ENCODE results near the gene RRP7A. TPM values are rescaled to one million over a fixed set of nuclear protein-coding genes. Genes with fewer than 3 reads are reported as not detected.
"Not testable (repeated sequence)": the region's sequence is repeated elsewhere in the genome, so short reads cannot be mapped to it uniquely, and the experiment has no call there.

The RRP7A gene
- total RNA-seq, 2 experiments from 2014 or later = 169 to 181 TPM

- POLR2A ChIA-PET, CTCF ChIA-PET: not testable (repeated sequence)
Observed at GRCh38 chr22:42537199-42537831, 17.7 kb upstream of the RRP7A start.

DNA sequence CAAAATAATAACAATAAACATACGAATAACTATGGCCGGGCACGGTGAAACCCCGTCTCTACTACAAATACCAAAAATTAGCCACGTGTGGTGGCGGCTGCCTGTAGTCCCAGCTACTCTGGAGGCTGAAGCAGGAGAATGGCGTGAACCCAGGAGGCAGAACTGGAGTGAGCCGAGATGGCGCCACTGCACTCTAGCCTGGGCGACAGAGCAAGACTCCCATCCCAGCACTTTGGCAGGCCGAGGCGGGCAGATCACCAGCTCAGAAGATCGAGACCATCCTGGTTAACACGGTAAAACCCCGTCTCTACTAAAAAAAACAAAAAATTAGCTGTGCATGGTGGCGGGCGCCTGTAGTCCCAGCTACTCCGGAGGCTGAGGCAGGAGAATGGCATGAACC, 17.0 kb upstream of the RRP7A start:
- CTCF ChIA-PET = not testable (repeated sequence)
- POLR2A ChIA-PET = interaction anchor here (1.1 kb wide), 1 partner anchor 1256 kb away, joined by 3 read pairs; no protein-coding TSS in a partner anchor

DNA sequence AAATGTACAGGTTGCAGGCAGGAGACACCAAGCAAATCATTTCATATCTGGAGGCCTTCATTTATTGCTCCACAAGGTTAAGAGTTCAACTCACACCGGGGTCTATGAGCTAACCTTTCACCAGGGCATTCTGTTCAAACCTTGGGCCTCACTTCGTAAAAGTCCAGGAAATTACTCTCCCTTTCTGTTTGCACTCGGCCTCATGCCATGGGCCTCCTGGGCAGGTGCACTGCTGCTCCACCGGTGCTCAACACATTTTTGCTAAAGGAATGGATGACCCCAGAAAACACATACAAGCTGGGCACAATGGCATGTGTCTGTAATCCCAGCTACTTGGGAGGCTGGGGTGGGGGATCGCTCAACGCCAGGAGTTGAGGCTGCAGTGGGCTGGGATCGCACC, 16.6 kb upstream of the RRP7A start:
- POLR2A ChIA-PET = interaction anchor here (1.1 kb wide), 1 partner anchor 1255 kb away, joined by 3 read pairs; no protein-coding TSS in a partner anchor
- CTCF ChIA-PET = no interaction called here

GRCh38 chr22:42535082-42535731, 15.6 kb upstream of the RRP7A start:
- CTCF ChIA-PET, POLR2A ChIA-PET: not testable (repeated sequence)

GRCh38 chr22:42533638-42533977, 14.0 kb upstream of the RRP7A start:
- ChIA-PET CTCF (interaction anchor here (0.6 kb wide), 1 partner anchor 1839 kb away, joined by 6 read pairs; no protein-coding TSS in a partner anchor), POLR2A (no interaction called here)

DNA sequence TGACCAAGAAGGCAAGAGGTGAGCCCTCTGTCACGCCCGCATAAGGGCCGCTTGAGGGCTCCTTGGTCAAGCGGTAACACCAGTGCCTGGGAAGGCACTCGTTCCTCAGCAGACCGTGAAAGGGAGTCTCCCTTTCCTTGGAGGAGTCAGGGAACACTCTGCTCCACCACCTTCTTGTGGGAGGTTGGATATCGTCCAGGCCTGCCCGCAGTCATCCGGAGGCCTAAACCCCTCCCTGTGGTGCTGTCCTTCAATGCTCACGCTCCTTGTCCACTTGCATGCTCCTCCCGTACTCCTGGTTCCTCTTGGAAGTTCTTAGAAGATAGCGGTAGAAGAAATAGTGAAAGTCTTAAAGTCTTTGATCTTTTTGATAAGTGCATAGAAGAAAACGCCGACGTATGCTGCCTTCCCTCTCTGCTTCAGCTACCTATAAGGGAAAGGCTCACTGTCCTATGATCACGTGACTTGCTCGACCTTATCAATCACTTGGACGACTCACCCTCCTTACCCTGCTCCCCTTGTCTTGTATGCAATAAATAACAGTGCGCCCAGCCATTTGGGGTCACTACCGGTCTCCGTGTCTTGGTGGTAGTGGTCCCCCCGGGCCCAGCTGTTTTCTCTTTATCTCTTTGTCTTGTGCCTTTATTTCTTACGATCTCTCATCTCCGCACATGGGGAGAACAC, 11.9 kb upstream of the RRP7A start:
- CTCF ChIA-PET, POLR2A ChIA-PET: not testable (repeated sequence)

DNA sequence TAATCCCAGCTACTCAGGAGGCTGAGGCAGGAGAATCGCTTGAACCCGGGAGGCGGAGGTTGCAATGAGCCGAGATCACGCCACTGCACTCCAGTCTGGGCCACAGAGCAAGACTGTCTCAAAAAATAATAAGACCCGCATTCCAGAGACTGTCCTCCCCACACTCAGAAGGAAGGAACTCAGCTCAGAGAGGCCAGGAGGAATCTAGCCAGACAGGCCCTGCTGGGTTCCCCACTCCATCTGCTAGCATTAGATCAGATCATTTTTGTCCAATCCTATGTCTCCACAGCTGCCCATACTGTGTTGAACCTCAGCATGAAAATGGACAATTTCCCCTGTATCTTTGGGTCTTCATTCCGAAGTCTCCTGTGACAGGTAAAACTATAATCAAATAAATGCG, 9.8 kb upstream of the RRP7A start:
- POLR2A ChIA-PET, CTCF ChIA-PET: not testable (repeated sequence)

DNA sequence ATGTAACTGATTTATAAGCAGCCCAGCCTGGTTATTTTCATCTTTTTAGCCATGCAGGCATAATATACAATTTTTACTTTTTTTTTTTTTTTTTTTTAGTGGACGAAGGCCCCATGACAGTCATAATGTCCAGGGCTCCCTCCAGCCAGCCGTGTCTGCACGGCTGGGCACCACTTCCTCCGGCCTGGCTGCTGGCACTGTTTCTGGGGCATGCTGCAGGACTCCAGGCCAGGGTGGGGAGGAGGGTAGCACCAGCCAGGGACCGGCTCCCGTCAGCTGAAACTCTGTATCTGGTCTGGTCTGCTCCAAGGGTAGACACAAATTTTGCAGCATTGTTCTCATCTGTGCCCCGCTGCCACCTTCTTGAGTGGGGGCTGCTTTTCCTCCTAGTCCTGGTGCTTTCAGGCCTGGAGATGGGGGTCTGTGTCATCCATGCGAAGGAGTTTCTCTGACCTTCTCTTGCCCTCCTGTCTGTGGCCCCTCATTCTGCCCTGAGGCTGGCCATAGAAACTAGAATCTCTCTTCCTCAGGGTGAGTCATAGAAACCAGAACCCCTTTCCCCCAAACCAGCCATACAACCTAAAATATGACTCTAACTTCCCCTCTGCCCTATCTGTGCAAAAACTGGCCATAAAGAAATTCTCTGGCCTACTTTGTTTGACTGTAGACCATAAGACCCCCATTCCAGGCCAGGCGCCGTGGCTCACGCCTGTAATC, 9.2 kb upstream of the RRP7A start:
- CTCF ChIA-PET = no interaction called here
- POLR2A ChIA-PET = no interaction called here

- CTCF ChIA-PET = no interaction called here
- POLR2A ChIA-PET = no interaction called here
Observed at GRCh38 chr22:42522546-42522945, 3.0 kb upstream of the RRP7A start.

DNA sequence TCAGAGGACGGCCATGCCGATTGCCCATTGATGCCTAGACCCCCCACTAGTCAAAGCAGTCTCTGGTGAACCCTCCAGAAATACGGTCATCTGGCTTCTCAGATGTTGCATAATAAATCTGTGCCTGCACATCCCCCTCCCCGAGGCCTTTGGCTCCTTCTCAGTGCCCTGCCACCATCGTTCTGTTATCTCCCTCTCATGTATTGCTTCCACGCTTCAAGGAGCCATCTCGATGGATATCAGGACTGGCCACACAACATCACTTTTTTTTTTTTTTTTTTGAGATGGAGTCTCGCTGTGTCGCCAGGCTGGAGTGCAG, 1.6 kb upstream of the RRP7A start:
- ChIA-PET CTCF (no interaction called here), POLR2A (no interaction called here)

- POLR2A ChIA-PET = not testable (repeated sequence)
- CTCF ChIA-PET = interaction anchor here (0.6 kb wide), 1 partner anchor 22 kb away, joined by 3 read pairs; no protein-coding TSS in a partner anchor
Observed at GRCh38 chr22:42518638-42519524, 715 bp downstream of the RRP7A start.

- ChIA-PET POLR2A (interaction anchor here (0.6 kb wide), 2 partner anchors 44 to 111 kb away, joined by 4 to 6 read pairs; no protein-coding TSS in a partner anchor), CTCF (interaction anchor here (0.7 kb wide), 1 partner anchor 664 kb away, joined by 4 read pairs; no protein-coding TSS in a partner anchor)
Observed at GRCh38 chr22:42517103-42517502, 2.5 kb downstream of the RRP7A start.

GRCh38 chr22:42515896-42516295, 3.7 kb downstream of the RRP7A start:
- POLR2A ChIA-PET = no interaction called here

DNA sequence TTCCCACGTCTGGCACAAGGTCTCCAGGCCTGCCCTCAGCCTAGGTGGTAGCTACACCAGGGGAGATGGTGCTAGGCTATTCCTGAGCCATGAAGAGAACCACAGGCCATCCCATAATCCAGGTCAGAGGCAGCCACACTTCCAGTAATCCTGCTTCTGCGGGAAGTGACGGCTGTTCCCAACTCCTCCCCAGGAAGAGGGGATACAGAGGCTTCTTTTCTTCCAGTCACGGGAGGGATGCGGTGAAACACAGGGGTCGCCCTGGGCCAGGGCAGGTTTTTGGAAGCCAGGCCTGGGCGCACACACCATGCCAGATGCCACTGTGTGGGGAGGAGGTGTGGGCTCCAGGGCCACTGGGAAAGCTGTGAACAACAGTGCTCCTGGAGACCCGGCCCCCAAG, 4.3 kb downstream of the RRP7A start:
- POLR2A ChIA-PET, CTCF ChIA-PET: not testable (repeated sequence)

More at GRCh38 chr22:42515896-42516295, 3.7 kb downstream of the RRP7A start:
- CTCF ChIA-PET = no interaction called here

DNA sequence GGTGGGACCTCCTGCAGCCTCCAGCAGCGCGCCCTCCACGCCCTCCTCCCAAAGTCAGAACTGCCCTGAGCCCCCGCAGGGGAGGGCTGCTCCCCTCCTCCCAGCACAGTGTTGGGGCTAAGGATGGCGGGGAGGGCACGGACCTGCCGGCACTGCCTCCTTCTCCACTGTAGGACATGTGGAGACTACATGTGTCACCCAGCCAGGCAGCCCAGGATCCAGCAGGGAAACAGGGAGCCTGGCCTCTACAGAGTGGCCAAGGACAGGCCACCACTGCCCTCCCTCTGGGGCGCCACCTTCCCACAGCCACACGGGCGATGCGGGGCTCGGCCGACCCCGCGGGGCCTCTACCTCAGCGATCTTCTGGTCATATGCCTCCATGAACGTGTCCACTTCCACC, 5.3 kb downstream of the RRP7A start:
- POLR2A ChIA-PET = not testable (repeated sequence)

GRCh38 chr22:42512273-42512990, 7.2 kb downstream of the RRP7A start:
- CTCF ChIA-PET, POLR2A ChIA-PET: not testable (repeated sequence)

More for the DNA sequence above, 5.3 kb downstream of the RRP7A start:
- CTCF ChIA-PET = not testable (repeated sequence)

DNA sequence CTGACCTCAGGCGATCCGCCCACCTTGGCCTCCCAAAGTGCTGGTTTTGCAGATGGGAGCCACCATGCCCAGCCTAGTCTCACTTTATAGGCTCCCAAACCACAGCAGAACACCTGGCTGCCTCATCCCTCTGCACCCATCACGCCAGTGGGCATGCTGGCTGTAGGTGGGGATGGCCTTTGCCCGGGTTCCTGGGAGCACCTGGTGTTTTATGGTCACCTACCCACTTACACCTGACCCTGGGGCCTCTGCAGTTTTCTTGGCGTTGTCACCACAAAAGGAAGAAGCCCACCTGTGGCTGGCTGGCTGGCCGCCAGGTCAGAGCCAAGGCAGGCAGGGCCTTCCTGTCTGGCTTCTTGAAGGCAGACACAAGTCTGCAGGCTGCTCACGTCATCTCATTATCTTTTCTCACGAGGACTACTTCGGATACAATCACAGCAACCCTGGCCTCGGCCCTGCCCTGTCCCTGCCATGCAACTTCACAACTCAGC, 8.2 kb downstream of the RRP7A start:
- ChIA-PET POLR2A (no interaction called here), CTCF (no interaction called here)

DNA sequence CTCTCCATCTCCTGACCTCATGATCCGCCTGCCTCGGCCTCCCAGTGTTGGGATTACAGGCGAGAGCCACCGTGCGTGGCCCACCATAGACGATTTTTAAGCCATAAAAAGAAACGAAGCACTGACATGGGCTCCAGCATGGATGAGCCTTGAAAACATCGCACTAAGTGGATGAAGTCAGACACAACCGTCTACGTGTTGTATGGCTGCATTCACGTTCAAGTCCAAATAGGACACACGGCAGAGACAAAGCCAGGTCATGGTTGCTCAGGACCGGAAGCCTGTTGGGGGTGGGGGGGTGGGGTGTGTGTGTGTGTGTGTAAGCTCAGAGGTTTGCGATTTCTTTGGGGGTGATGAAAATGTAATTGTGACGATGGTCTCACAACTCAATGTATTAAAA, 10.0 kb downstream of the RRP7A start:
- ChIA-PET POLR2A (interaction anchor here (0.6 to 0.7 kb wide), 4 partner anchors 10 to 872 kb away, joined by 3 to 7 read pairs (median 6); no protein-coding TSS in a partner anchor), CTCF (no interaction called here)

DNA sequence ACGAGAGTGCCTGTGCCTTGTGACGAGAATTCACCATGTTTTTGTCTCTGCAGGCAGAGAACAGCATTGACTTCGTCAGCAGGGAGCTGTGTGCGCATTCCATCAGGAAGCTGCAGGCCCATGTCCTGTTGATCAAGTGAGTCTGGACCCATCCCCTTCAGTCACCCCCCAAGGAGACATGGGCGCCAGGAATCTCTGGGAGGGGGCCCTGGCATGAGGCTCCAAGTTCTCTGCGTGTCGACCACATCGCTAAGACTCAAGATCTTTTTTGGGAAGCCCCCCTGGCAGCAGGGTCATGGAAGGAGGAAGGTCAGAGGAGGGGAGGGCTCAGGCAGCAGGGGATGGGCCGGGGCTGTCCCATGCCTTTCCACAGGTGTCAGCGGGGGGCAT, 10.6 kb downstream of the RRP7A start:
- CTCF ChIA-PET = not testable (repeated sequence)
- POLR2A ChIA-PET = interaction anchor here (0.6 kb wide), 1 partner anchor 44 kb away, joined by 3 read pairs; no protein-coding TSS in a partner anchor
